Keratinocyte (primary cell): ENCODE measurements around the gene CCNY. TPM values are rescaled to one million over a fixed set of nuclear protein-coding genes. Genes with fewer than 3 reads are reported as not detected.

Source experiments
- DNase-seq: peaks from one replicate; pipeline ENCODE4 v3.0.0-alpha.2; 2011; ENCODE audit warnings: low read depth, missing footprints, low spot score
- FAIRE-seq: peaks from 2 replicates; lab custom pipeline; 2011; peaks lifted over from hg19 to GRCh38; lab: Jason Lieb, UNC
- H2AFZ ChIP-seq: 2 replicates; pipeline ENCODE4 v1.6.0; 2012; ENCODE audit warnings: low read length, control low read depth, inconsistent platforms; ENCODE audit not compliant: control insufficient read depth
- H3K27ac ChIP-seq: 2 replicates; pipeline ENCODE4 v1.5.1; 2011; ENCODE audit warnings: low read length; ENCODE audit not compliant: control insufficient read depth, insufficient read depth
- H3K27me3 ChIP-seq: 3 replicates; pipeline ENCODE4 v1.6.0; 2011; ENCODE audit warnings: low read length; ENCODE audit not compliant: control insufficient read depth, insufficient read depth; ENCODE audit errors: extremely low read depth
- H3K36me3 ChIP-seq, 2 experiments: 2 replicates in 1 of 2; 3 replicates in 1 of 2; pipeline ENCODE4 v1.5.1; 2011; ENCODE audit warnings: low read length in 2 of 2, mild to moderate bottlenecking in 1 of 2; ENCODE audit not compliant: control insufficient read depth in 2 of 2, insufficient read depth in 2 of 2; ENCODE audit errors: extremely low read depth in 1 of 2
- H3K4me1 ChIP-seq: 3 replicates; pipeline ENCODE4 v1.5.1; 2011; ENCODE audit warnings: low read length; ENCODE audit not compliant: control insufficient read depth, insufficient read depth; ENCODE audit errors: extremely low read depth
- H3K4me2 ChIP-seq: 3 replicates; pipeline ENCODE4 v1.6.0; 2011; ENCODE audit warnings: low read depth, low read length; ENCODE audit not compliant: control insufficient read depth, insufficient read depth; ENCODE audit errors: extremely low read depth
- H3K4me3 ChIP-seq, 3 experiments: fragments of 200-600 bp in 1 of 3; sonication (generic) in 1 of 3; 2 replicates in 2 of 3; 3 replicates in 1 of 3; pipeline ENCODE4 v1.5.1; 2011 to 2016; ENCODE audit warnings: low read length in 3 of 3, mild to moderate bottlenecking in 3 of 3, control low read depth in 2 of 3, inconsistent platforms in 1 of 3, low read depth in 1 of 3, mixed read lengths in 1 of 3, mixed run types in 1 of 3, moderate library complexity in 1 of 3; ENCODE audit not compliant: control insufficient read depth in 2 of 3, insufficient read depth in 2 of 3; ENCODE audit errors: extremely low read depth in 1 of 3
- H3K79me2 ChIP-seq: 2 replicates; pipeline ENCODE4 v1.6.0; 2012; ENCODE audit warnings: low read length; ENCODE audit not compliant: control insufficient read depth, insufficient read depth
- H3K9ac ChIP-seq: 3 replicates; pipeline ENCODE4 v1.6.0; 2011; ENCODE audit warnings: low read length; ENCODE audit not compliant: control insufficient read depth, insufficient read depth; ENCODE audit errors: extremely low read depth
- H3K9me1 ChIP-seq: 3 replicates; pipeline ENCODE4 v1.6.0; 2011; ENCODE audit warnings: low read length; ENCODE audit not compliant: control insufficient read depth, insufficient read depth; ENCODE audit errors: extremely low read depth
- H3K9me3 ChIP-seq: 2 replicates; pipeline ENCODE4 v1.5.1; 2012; ENCODE audit warnings: low read depth, low read length; ENCODE audit not compliant: control insufficient read depth
- H4K20me1 ChIP-seq: 3 replicates; pipeline ENCODE4 v1.6.0; 2011; ENCODE audit warnings: low read length; ENCODE audit not compliant: control insufficient read depth, insufficient read depth; ENCODE audit errors: extremely low read depth
- EZH2 ChIP-seq: IDR thresholded peaks from one replicate; pipeline ENCODE4 v1.6.1; 2012; ENCODE audit warnings: inconsistent platforms, mild to moderate bottlenecking, low read length, moderate library complexity
- dilution Hi-C: fragments of 300-500 bp; cut with MboI; formaldehyde crosslinking; loops from one replicate; pipeline ENCODE4 v1.7.0; 2020; ENCODE audit warnings: low sequenced_read_pairs; ENCODE audit not compliant: extremely low pct_ligation_motif_present
- polyA plus RNA-seq, 5 experiments: library from polyadenylated mRNA; depleted of rRNA in 3 of 5; stranded (reverse) in 3 of 5; stranded (forward) in 1 of 5; unstranded in 1 of 5; fragments of >200 nt; gene quantifications; 1 replicate in 1 of 5; 2 replicates in 3 of 5; 3 replicates in 1 of 5; pipeline versions ENCODE4 v1.2.1 to v1.2.3, GENCODE V29; 2011 to 2012; ENCODE audit warnings: missing spikeins in 2 of 5, low read depth in 1 of 5, low replicate concordance in 1 of 5
- TF ChIP-seq, protein P1 (sequence below), 3 experiments: IDR thresholded peaks in 1 of 3; conservative IDR thresholded peaks in 1 of 3; optimal IDR thresholded peaks in 1 of 3; 2 replicates in 2 of 3; 3 replicates in 1 of 3; pipeline versions ENCODE3 to v1.5.1; 2011; ENCODE audit warnings: low read length in 3 of 3, mild to moderate bottlenecking in 3 of 3, moderate library complexity in 2 of 3, control low read depth in 1 of 3, inconsistent platforms in 1 of 3; ENCODE audit not compliant: insufficient read depth in 2 of 3; ENCODE audit errors: extremely low read depth in 1 of 3

CCNY gene
- polyA plus RNA-seq, 1 donor (not counting 4 experiments of a cell fraction or from before 2014, with no cell fraction given): 58.9 TPM

DNA sequence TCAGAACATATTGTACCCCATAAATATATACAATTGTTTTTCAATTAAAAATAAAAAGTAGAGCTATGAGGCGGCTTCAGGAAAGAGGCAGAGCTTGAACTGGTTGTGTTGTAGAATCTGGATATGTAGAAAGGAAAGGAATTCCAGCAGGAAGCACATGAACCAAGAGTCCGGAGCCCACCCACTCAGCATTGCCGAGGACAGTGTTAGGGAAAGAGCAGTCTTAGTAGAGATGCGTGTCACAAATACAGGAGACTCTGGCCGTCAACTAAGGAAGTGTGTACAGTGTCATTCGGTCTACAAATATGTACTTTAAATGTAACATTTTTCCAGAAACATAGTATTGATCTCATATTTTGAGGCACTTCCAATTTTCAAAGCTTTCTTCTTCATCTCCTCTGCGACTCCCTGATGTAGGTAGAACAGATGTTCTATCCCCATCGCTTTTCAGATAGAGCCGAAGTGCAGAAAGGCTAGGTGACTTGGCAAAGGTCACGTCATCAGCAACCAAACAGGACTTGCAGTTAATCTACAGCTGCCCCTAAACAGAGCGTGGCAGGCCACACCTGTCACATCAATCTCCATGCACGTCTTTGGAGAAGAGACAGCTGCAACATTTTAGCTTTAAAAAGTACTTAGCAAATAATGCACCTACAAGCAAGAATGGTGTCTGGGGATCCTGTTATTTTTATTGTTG lies 243.6 kb downstream of the CCNY start:
- Histone ChIP-seq H3K9me1 (no peaks in the 10 kb centered on the region), H3K9ac (no peak overlapping the region), H3K27ac (no peak overlapping the region), H3K9me3 (no peaks in the 10 kb centered on the region), H3K4me1 (no peaks in the 10 kb centered on the region), H3K36me3 (peaks cover 2 to 3% of the 10 kb centered on the region in 2 experiments), H4K20me1 (no peaks in the 10 kb centered on the region), H3K27me3 (peaks cover 5% of the 10 kb centered on the region), H3K4me3 (no peak overlapping the region), H3K79me2 (no peaks in the 10 kb centered on the region), H3K4me2 (no peak overlapping the region), H2AFZ (no peak overlapping the region)
- dilution Hi-C loops: no loop called here
- FAIRE-seq (no peak), DNase-seq (no peak)
- TF ChIP-seq, protein P1, sequence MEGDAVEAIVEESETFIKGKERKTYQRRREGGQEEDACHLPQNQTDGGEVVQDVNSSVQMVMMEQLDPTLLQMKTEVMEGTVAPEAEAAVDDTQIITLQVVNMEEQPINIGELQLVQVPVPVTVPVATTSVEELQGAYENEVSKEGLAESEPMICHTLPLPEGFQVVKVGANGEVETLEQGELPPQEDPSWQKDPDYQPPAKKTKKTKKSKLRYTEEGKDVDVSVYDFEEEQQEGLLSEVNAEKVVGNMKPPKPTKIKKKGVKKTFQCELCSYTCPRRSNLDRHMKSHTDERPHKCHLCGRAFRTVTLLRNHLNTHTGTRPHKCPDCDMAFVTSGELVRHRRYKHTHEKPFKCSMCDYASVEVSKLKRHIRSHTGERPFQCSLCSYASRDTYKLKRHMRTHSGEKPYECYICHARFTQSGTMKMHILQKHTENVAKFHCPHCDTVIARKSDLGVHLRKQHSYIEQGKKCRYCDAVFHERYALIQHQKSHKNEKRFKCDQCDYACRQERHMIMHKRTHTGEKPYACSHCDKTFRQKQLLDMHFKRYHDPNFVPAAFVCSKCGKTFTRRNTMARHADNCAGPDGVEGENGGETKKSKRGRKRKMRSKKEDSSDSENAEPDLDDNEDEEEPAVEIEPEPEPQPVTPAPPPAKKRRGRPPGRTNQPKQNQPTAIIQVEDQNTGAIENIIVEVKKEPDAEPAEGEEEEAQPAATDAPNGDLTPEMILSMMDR (optimal IDR thresholded peaks at IDR 0.05 in 1 of 3, IDR thresholded peaks at IDR 0.05 in 1 of 3, conservative IDR thresholded peaks at IDR 0.05 in 1 of 3; ENCODE audit: extremely low read depth in 1 of 3, insufficient read depth in 2 of 3, low read length in 3 of 3): no peak
- TF ChIP-seq EZH2: no peak

- Histone ChIP-seq H4K20me1 (no peaks in the 10 kb centered on the region), H3K4me2 (no peak overlapping the region), H3K27ac (no peak overlapping the region), H3K36me3 (peaks cover 2% of the 10 kb centered on the region in 2 experiments), H3K4me3 (no peak overlapping the region), H3K79me2 (no peaks in the 10 kb centered on the region), H3K9me3 (no peaks in the 10 kb centered on the region), H3K4me1 (no peaks in the 10 kb centered on the region), H3K27me3 (peaks cover 5% of the 10 kb centered on the region), H3K9me1 (no peaks in the 10 kb centered on the region), H2AFZ (no peak overlapping the region), H3K9ac (no peak overlapping the region)
- dilution Hi-C loops: no loop called here
- FAIRE-seq (no peak), DNase-seq (no peak)
- TF ChIP-seq, protein P1 (optimal IDR thresholded peaks at IDR 0.05 in 1 of 3, IDR thresholded peaks at IDR 0.05 in 1 of 3, conservative IDR thresholded peaks at IDR 0.05 in 1 of 3; ENCODE audit: extremely low read depth in 1 of 3, insufficient read depth in 2 of 3, low read length in 3 of 3): no peak
- no peak for TF ChIP-seq EZH2
Observed at GRCh38 chr10:35580423-35580770, 244.1 kb downstream of the CCNY start.
